KMS-11 (cell line): Measurements from ENCODE around the gene GPC1.

ENCODE experiments used
- H2AFZ ChIP-seq: fragments of 200-600 bp; sonication (generic); 2 replicates; pipeline ENCODE4 v1.6.1; 2016; ENCODE audit warnings: antibody characterized with exemption, mixed run types, low read depth
- H3K27ac ChIP-seq: fragments of 200-600 bp; sonication (generic); 2 replicates; pipeline ENCODE4 v1.6.1; 2016; ENCODE audit warnings: mild to moderate bottlenecking, mixed run types
- H3K27me3 ChIP-seq: fragments of 200-600 bp; sonication (generic); 2 replicates; pipeline ENCODE4 v1.6.1; 2017; ENCODE audit warnings: mild to moderate bottlenecking, low read depth, mixed run types, moderate library complexity; ENCODE audit not compliant: insufficient read depth
- H3K36me3 ChIP-seq: fragments of 200-600 bp; sonication (generic); 2 replicates; pipeline ENCODE4 v1.6.1; 2017; ENCODE audit warnings: mild to moderate bottlenecking, mixed run types; ENCODE audit not compliant: insufficient read depth
- H3K4me1 ChIP-seq: fragments of 200-600 bp; sonication (generic); 2 replicates; pipeline ENCODE4 v1.6.1; 2016; ENCODE audit warnings: mild to moderate bottlenecking, low read depth, mixed run types; ENCODE audit not compliant: poor library complexity, severe bottlenecking
- H3K4me2 ChIP-seq: fragments of 200-600 bp; sonication (generic); 2 replicates; pipeline ENCODE4 v1.7.0; 2016; ENCODE audit warnings: mild to moderate bottlenecking, mixed run types
- H3K4me3 ChIP-seq: fragments of 200-600 bp; sonication (generic); IDR thresholded peaks from 2 replicates; pipeline ENCODE4 v1.6.1; 2017; ENCODE audit warnings: low read depth, low read length, mixed read lengths; ENCODE audit not compliant: insufficient read depth
- H3K79me2 ChIP-seq: fragments of 200-600 bp; sonication (generic); 2 replicates; pipeline ENCODE4 v1.6.1; 2016; ENCODE audit warnings: low read depth, mixed run types; ENCODE audit not compliant: insufficient read depth
- H3K9ac ChIP-seq: fragments of 200-600 bp; sonication (generic); 2 replicates; pipeline ENCODE4 v1.6.1; 2016; ENCODE audit warnings: mild to moderate bottlenecking, mixed run types
- H4K20me1 ChIP-seq: fragments of 200-600 bp; sonication (generic); 2 replicates; pipeline ENCODE4 v1.6.1; 2016; ENCODE audit warnings: mild to moderate bottlenecking, mixed run types; ENCODE audit not compliant: insufficient read depth
- CTCF ChIP-seq: fragments of 200-600 bp; sonication (generic); conservative IDR thresholded peaks from 2 replicates; pipeline ENCODE4 v1.6.1; 2017; ENCODE audit warnings: low read depth, mild to moderate bottlenecking, antibody characterized with exemption, low read length, moderate library complexity, mixed read lengths

GPC1 gene

GRCh38 chr2:240402566-240403272 is 32.7 kb upstream of the GPC1 start:
- Histone ChIP-seq H3K4me3 (no peak overlapping the region), H2AFZ (no peak overlapping the region), H3K9ac (no peak overlapping the region), H4K20me1 (no peaks in the 10 kb centered on the region), H3K27me3 (peaks cover 56% of the 10 kb centered on the region; the same call in 1 of the 2 replicates), H3K4me1 (no peaks in the 10 kb centered on the region), H3K27ac (no peak overlapping the region), H3K36me3 (no peaks in the 10 kb centered on the region), H3K79me2 (no peaks in the 10 kb centered on the region), H3K4me2 (no peak overlapping the region)
- TF ChIP-seq CTCF: no peak

- no peaks in the 10 kb centered on the region for H4K20me1 ChIP-seq
- H3K27ac ChIP-seq: no peak overlapping the region
- no peak overlapping the region for H3K4me2 ChIP-seq
- no peaks in the 10 kb centered on the region for H3K79me2 ChIP-seq
- no peaks in the 10 kb centered on the region for H3K4me1 ChIP-seq
- H3K9ac ChIP-seq: no peak overlapping the region
- H3K36me3 ChIP-seq: no peaks in the 10 kb centered on the region
- H3K27me3 ChIP-seq: peaks cover 57% of the 10 kb centered on the region; the same call in 1 of the 2 replicates
- H3K4me3 ChIP-seq: no peak overlapping the region
- H2AFZ ChIP-seq: no peak overlapping the region
- no peak for TF ChIP-seq CTCF
Observed at GRCh38 chr2:240403396-240404104, 31.9 kb upstream of the GPC1 start.

- no peaks in the 10 kb centered on the region for H3K4me1 ChIP-seq
- H3K27ac ChIP-seq: no peak overlapping the region
- H3K4me2 ChIP-seq: no peak overlapping the region
- no peak overlapping the region for H3K9ac ChIP-seq
- TF ChIP-seq CTCF: no peak
- H3K4me3 ChIP-seq: no peak overlapping the region
- no peaks in the 10 kb centered on the region for H4K20me1 ChIP-seq
- H3K27me3 ChIP-seq: peaks cover 60% of the 10 kb centered on the region; the same call in 1 of the 2 replicates
- no peak overlapping the region for H2AFZ ChIP-seq
- H3K36me3 ChIP-seq: no peaks in the 10 kb centered on the region
- no peaks in the 10 kb centered on the region for H3K79me2 ChIP-seq
Observed at GRCh38 chr2:240404174-240404852, 31.1 kb upstream of the GPC1 start.

- H3K27me3 ChIP-seq: peaks cover 65% of the 10 kb centered on the region; the same call in 1 of the 2 replicates
- no peak overlapping the region for H3K4me2 ChIP-seq
- H2AFZ ChIP-seq: no peak overlapping the region
- no peaks in the 10 kb centered on the region for H3K79me2 ChIP-seq
- H3K36me3 ChIP-seq: no peaks in the 10 kb centered on the region
- no peak overlapping the region for H3K9ac ChIP-seq
- no peak for TF ChIP-seq CTCF
- no peaks in the 10 kb centered on the region for H4K20me1 ChIP-seq
- no peak overlapping the region for H3K4me3 ChIP-seq
- no peaks in the 10 kb centered on the region for H3K4me1 ChIP-seq
- H3K27ac ChIP-seq: no peak overlapping the region
Observed at GRCh38 chr2:240405133-240405532, 30.3 kb upstream of the GPC1 start.
